GM12878 (cell line): Measurements from ENCODE around the gene MAST4. TPM values are rescaled to one million over a fixed set of nuclear protein-coding genes. Genes with fewer than 3 reads are reported as not detected.

ENCODE experiments used
- ATAC-seq: fragments of 200-7000 bp; cut with Tn5 transposase; 3 replicates; pipeline ENCODE4 v1.9.1; 2020; ENCODE audit warnings: mild to moderate bottlenecking, moderate library complexity
- BruUV-seq: library from RNA; stranded (reverse); fragments of 400-500 nt; replicated peaks from 2 replicates; lab custom pipeline; 2021; lab: Mats Ljungman, UMichigan
- CTCF ChIA-PET: fragments of 300-600 bp; sonication (Branson Sonifier 250); formaldehyde crosslinking; extraction: SDS; loops from one replicate; lab custom pipeline; 2021; ENCODE audit warnings: inconsistent platforms; lab: Yijun Ruan, JAX
- POLR2A ChIA-PET: fragments of 350-600 bp; formaldehyde crosslinking; extraction: SDS; loops from one replicate; lab custom pipeline; 2021; ENCODE audit warnings: inconsistent platforms; lab: Charles Lee
- RAD21 ChIA-PET: fragments of 300-600 bp; sonication (Branson Sonifier 250); formaldehyde crosslinking; loops from one replicate; lab custom pipeline; 2023; ENCODE audit warnings: antibody characterized with exemption; ENCODE audit not compliant: unreplicated experiment; lab: Charles Lee
- SMC1A ChIA-PET: fragments of 300-600 bp; sonication (Branson Sonifier 250); formaldehyde crosslinking; loops from one replicate; lab custom pipeline; 2023; ENCODE audit not compliant: unreplicated experiment, uncharacterized antibody; lab: Charles Lee
- DNase-seq: peaks from one replicate; pipeline ENCODE4 v3.0.0-alpha.2; 2011; ENCODE audit warnings: low read depth, low spot score
- FAIRE-seq: peaks from 3 replicates; lab custom pipeline; 2011; peaks lifted over from hg19 to GRCh38; lab: Jason Lieb, UNC
- H2AFZ ChIP-seq: 2 replicates; pipeline ENCODE4 v1.6.0; 2011; ENCODE audit warnings: low read depth, low read length, control low read depth; ENCODE audit not compliant: control insufficient read depth
- H3K27ac ChIP-seq: 2 replicates; pipeline ENCODE4 v1.5.1; 2011; ENCODE audit warnings: control low read depth; ENCODE audit not compliant: control insufficient read depth, insufficient read depth
- H3K27me3 ChIP-seq, 2 experiments: replicated peaks in 1 of 2; 2 replicates each; pipeline versions ENCODE4 v1.6.0 to v1.6.1; 2011; ENCODE audit warnings: low read length in 1 of 2; ENCODE audit not compliant: control insufficient read depth in 2 of 2, insufficient read depth in 2 of 2
- H3K36me3 ChIP-seq, 2 experiments: 2 replicates each; pipeline ENCODE4 v1.5.1; 2011; ENCODE audit warnings: low read length in 1 of 2; ENCODE audit not compliant: control insufficient read depth in 2 of 2, insufficient read depth in 2 of 2
- H3K4me1 ChIP-seq: 2 replicates; pipeline ENCODE4 v1.6.1; 2011; ENCODE audit warnings: mild to moderate bottlenecking, low read length, moderate library complexity, mixed read lengths; ENCODE audit not compliant: control insufficient read depth, insufficient read depth
- H3K4me2 ChIP-seq: 2 replicates; pipeline ENCODE4 v1.6.0; 2011; ENCODE audit warnings: control low read depth; ENCODE audit not compliant: control insufficient read depth, insufficient read depth
- H3K4me3 ChIP-seq: fragments of 200-600 bp; sonication (generic); 2 replicates; pipeline ENCODE4 v1.5.1; 2016
- H3K79me2 ChIP-seq: 2 replicates; pipeline ENCODE4 v1.6.0; 2011; ENCODE audit warnings: low read length; ENCODE audit not compliant: control insufficient read depth, insufficient read depth
- H3K9ac ChIP-seq: 2 replicates; pipeline ENCODE4 v1.8.0; 2011; ENCODE audit warnings: low read length, control low read depth, mixed read lengths; ENCODE audit not compliant: control insufficient read depth, insufficient read depth
- H3K9me3 ChIP-seq: replicated peaks from 3 replicates; pipeline ENCODE4 v1.5.1; 2011; ENCODE audit warnings: mild to moderate bottlenecking, low read length; ENCODE audit not compliant: control insufficient read depth, insufficient read depth
- H4K20me1 ChIP-seq: 2 replicates; pipeline ENCODE4 v1.6.0; 2011; ENCODE audit not compliant: control insufficient read depth, insufficient read depth
- CEBPB ChIP-seq, 2 experiments: fragments of 150-350 bp in 1 of 2; IDR thresholded peaks; 2 replicates each; pipeline ENCODE4 v1.6.1; 2012 to 2014; ENCODE audit warnings: low read depth in 2 of 2, low read length in 2 of 2, borderline replicate concordance in 1 of 2, inconsistent platforms in 1 of 2
- CREM ChIP-seq: IDR thresholded peaks from 2 replicates; pipeline ENCODE4 v1.6.1; 2014; ENCODE audit warnings: antibody characterized with exemption, low read depth
- EED ChIP-seq: sonication (generic); IDR thresholded peaks from 2 replicates; pipeline ENCODE4 v1.6.1; 2016; ENCODE audit warnings: antibody characterized with exemption, low read depth
- ELK1 ChIP-seq: IDR thresholded peaks from 2 replicates; pipeline ENCODE4 v1.6.1; 2012; ENCODE audit warnings: low read depth, low read length, improper control_type of control experiment
- HCFC1 ChIP-seq: fragments of 150-350 bp; IDR thresholded peaks from 2 replicates; pipeline ENCODE4 v1.6.1; 2014; ENCODE audit warnings: low read length
- IKZF2 ChIP-seq, 2 experiments: fragments of 450-650 bp; IDR thresholded peaks; 2 replicates each; pipeline ENCODE4 v1.6.1; 2017; ENCODE audit warnings: mild to moderate bottlenecking in 2 of 2, moderate library complexity in 2 of 2
- LARP7 ChIP-seq: fragments of 450-650 bp; IDR thresholded peaks from 2 replicates; pipeline ENCODE4 v1.6.1; 2017; ENCODE audit warnings: mild to moderate bottlenecking
- MTA2 ChIP-seq: fragments of 450-650 bp; IDR thresholded peaks from 2 replicates; pipeline ENCODE4 v1.6.1; 2016; ENCODE audit warnings: low read depth, mild to moderate bottlenecking, moderate library complexity
- MYB ChIP-seq: fragments of 150-350 bp; IDR thresholded peaks from 2 replicates; pipeline ENCODE4 v1.6.1; 2014; ENCODE audit warnings: mild to moderate bottlenecking, low read depth, low read length, borderline replicate concordance
- NRF1 ChIP-seq: conservative IDR thresholded peaks from 2 replicates; pipeline ENCODE4 v1.6.1; 2011; ENCODE audit warnings: mild to moderate bottlenecking, low read depth, low read length, improper control_type of control experiment
- RAD21 ChIP-seq: IDR thresholded peaks from 2 replicates; pipeline ENCODE4 v1.6.1; 2011; ENCODE audit warnings: mild to moderate bottlenecking, low read depth, low read length, moderate library complexity; ENCODE audit not compliant: insufficient read depth
- RBBP5 ChIP-seq: fragments of 200-600 bp; sonication (generic); conservative IDR thresholded peaks from 2 replicates; pipeline ENCODE4 v1.6.1; 2016
- SIN3A ChIP-seq: IDR thresholded peaks from 2 replicates; pipeline ENCODE4 v1.6.1; 2012; ENCODE audit warnings: low read depth, low read length, improper control_type of control experiment
- STAT3 ChIP-seq: IDR thresholded peaks from 2 replicates; pipeline ENCODE4 v1.6.1; 2011; ENCODE audit warnings: low read depth, low read length, improper control_type of control experiment
- TBL1XR1 ChIP-seq: IDR thresholded peaks from 2 replicates; pipeline ENCODE4 v1.6.1; 2012; ENCODE audit warnings: low read depth, low read length, improper control_type of control experiment
- WGBS: methylation state at CpG from one replicate; pipeline ENCODE4 v1.1.6; 2016; ENCODE audit warnings: low lambda C conversion rate; ENCODE audit not compliant: insufficient replicate concordance, insufficient coverage; ENCODE audit errors: missing lambda C conversion rate; 5-methylcytosine and 5-hydroxymethylcytosine counted together
- in situ Hi-C: fragments of 300-500 bp; cut with MboI; formaldehyde crosslinking; loops from 9 replicates; pipeline ENCODE4 v1.14.3; 2018; ENCODE audit warnings: mixed read lengths
- intact Hi-C: fragments of 100-400 bp; cut with micrococcal nuclease; formaldehyde crosslinking; loops from one replicate; pipeline ENCODE4 v1.14.2; 2022; ENCODE audit not compliant: unreplicated experiment
- polyA plus RNA-seq, 11 experiments: library from polyadenylated mRNA; depleted of rRNA in 4 of 11; unstranded in 6 of 11; stranded (reverse) in 5 of 11; fragments of >200 nt; fragmentation: Nextera tagmentation in 4 of 11; fragmentation: Illumina TruSeq in 1 of 11; extraction: Ambion mirVana in 4 of 11; extraction: Trizol in 1 of 11; gene quantifications; 1 replicate in 1 of 11; 2 replicates in 10 of 11; pipeline versions ENCODE4 v1.2.1 to v1.2.3, GENCODE V29; 2011 to 2016; ENCODE audit warnings: inconsistent platforms in 2 of 11, missing spikeins in 2 of 11, low read depth in 1 of 11
- total RNA-seq, 4 experiments: library from RNA; depleted of rRNA in 3 of 4; stranded (reverse); fragments of >200 nt in 3 of 4; fragmentation: Illumina TruSeq in 1 of 4; extraction: Trizol in 1 of 4; gene quantifications; 2 replicates each; pipeline versions ENCODE4 v1.2.1 to v1.2.3, GENCODE V29; 2013 to 2021

The MAST4 gene
- total and polyA plus RNA-seq, 10 of the 15 experiments (the other 5 are each of a cell fraction or from before 2014, with no cell fraction given), result 0.02 to 1.6 (median 0.29) TPM; not detected in 1

- TF ChIP-seq CEBPB (IDR thresholded peaks at IDR 0.05; ENCODE audit: borderline replicate concordance in 1 of 2, low read depth in 2 of 2, low read length in 2 of 2) (no peak), LARP7 (no peak)
These were observed 307.5 kb downstream of the MAST4 start (continued) for GRCh38 chr5:66903709-66904108.

GRCh38 chr5:66904189-66904588 is 308.0 kb downstream of the MAST4 start:
- ChIA-PET RAD21 (no interaction called here), SMC1A (no interaction called here), POLR2A (no interaction called here), CTCF (no interaction called here)
- Histone ChIP-seq H4K20me1 (no peaks in the 10 kb centered on the region), H3K4me1 (no peaks in the 10 kb centered on the region), H3K9me3 (no peaks in the 10 kb centered on the region), H3K79me2 (no peaks in the 10 kb centered on the region), H3K27me3 (no peaks in the 10 kb centered on the region), H3K36me3 (no peaks in the 10 kb centered on the region), H2AFZ (no peak overlapping the region), H3K4me3 (no peak overlapping the region), H3K9ac (no peak overlapping the region), H3K4me2 (no peak overlapping the region), H3K27ac (no peak overlapping the region)
- in situ Hi-C loops, result no loop called here
- WGBS, result 35% methylated on average over 3 of the region's 3 CpGs
- intact Hi-C loops, result no loop called here
- BruUV-seq, result no TSS peak
- TF ChIP-seq MTA2 (no peak), CREM (no peak), RAD21 (no peak), MYB (no peak), ELK1 (no peak), RBBP5 (no peak), HCFC1 (no peak), STAT3 (no peak), EED (no peak), NRF1 (no peak), IKZF2 (IDR thresholded peaks at IDR 0.05) (no peak), SIN3A (no peak), TBL1XR1 (no peak)
- DNase-seq (no peak), ATAC-seq (no peak), FAIRE-seq (no peak)
